ENCODE results near the gene DNAI1. TPM values are rescaled to one million over a fixed set of nuclear protein-coding genes. Genes with fewer than 3 reads are reported as not detected.

DNAI1 gene
- total and polyA plus RNA-seq, 4 experiments from 2014 or later, result not detected

- Histone ChIP-seq H3K27ac (ENCODE audit: low read depth, low read length) (no peak overlapping the region), H3K4me3 (ENCODE audit: low read length in 2 of 2) (no peak overlapping the region), H3K27me3 (ENCODE audit: insufficient read depth, low read length) (no peaks in the 10 kb centered on the region), H3K4me1 (ENCODE audit: insufficient read depth, low read length) (no peaks in the 10 kb centered on the region), H3K36me3 (ENCODE audit: insufficient read depth, low read length) (no peaks in the 10 kb centered on the region), H3K9me3 (ENCODE audit: control insufficient read depth in 1 of 2, low read length in 2 of 2) (no peaks in the 10 kb centered on the region)
- Mint-ChIP-seq H3K27me3 (no peaks in the 10 kb centered on the region), H3K4me3 (no peak overlapping the region), H3K27ac (no peak overlapping the region), H3K9me3 (peaks cover 0 to 2% (median 0%) of the 10 kb centered on the region in 8 donors), H3K36me3 (no peaks in the 10 kb centered on the region), H3K4me1 (no peaks in the 10 kb centered on the region)
- intact Hi-C loops (cut with micrococcal nuclease), result no loop called here
- POLR2A ChIA-PET (ENCODE audit: partially characterized antibody), result no interaction called here
- CTCF ChIA-PET (ENCODE audit: partially characterized antibody), result no interaction called here
- no peak for DNase-seq
Observed at GRCh38 chr9:34508463-34508862, 49.9 kb downstream of the DNAI1 start.

GRCh38 chr9:34508951-34509350, 50.3 kb downstream of the DNAI1 start:
- Histone ChIP-seq H3K27me3 (ENCODE audit: insufficient read depth, low read length) (no peaks in the 10 kb centered on the region), H3K36me3 (ENCODE audit: insufficient read depth, low read length) (no peaks in the 10 kb centered on the region), H3K4me3 (ENCODE audit: low read length in 2 of 2) (no peak overlapping the region), H3K4me1 (ENCODE audit: insufficient read depth, low read length) (no peaks in the 10 kb centered on the region), H3K27ac (ENCODE audit: low read depth, low read length) (no peak overlapping the region), H3K9me3 (ENCODE audit: control insufficient read depth in 1 of 2, low read length in 2 of 2) (no peaks in the 10 kb centered on the region)
- ChIA-PET CTCF (ENCODE audit: partially characterized antibody) (no interaction called here), POLR2A (ENCODE audit: partially characterized antibody) (no interaction called here)
- H3K4me1 Mint-ChIP-seq, result no peaks in the 10 kb centered on the region
- peaks cover 0 to 2% (median 0%) of the 10 kb centered on the region in 8 donors for H3K9me3 Mint-ChIP-seq
- no peak for DNase-seq
- H3K27me3 Mint-ChIP-seq, result no peaks in the 10 kb centered on the region
- H3K27ac Mint-ChIP-seq, result peak overlapping the region in 2 of 7 donors; percentile 17 to 82
- no peak overlapping the region for H3K4me3 Mint-ChIP-seq
- no peaks in the 10 kb centered on the region for H3K36me3 Mint-ChIP-seq
- intact Hi-C loops (cut with micrococcal nuclease), result no loop called here

GRCh38 chr9:34510497-34511468, 52.2 kb downstream of the DNAI1 start:
- intact Hi-C loops (cut with micrococcal nuclease), result no loop called here
- Mint-ChIP-seq H3K36me3 (no peaks in the 10 kb centered on the region), H3K27ac (no peak overlapping the region), H3K4me1 (no peaks in the 10 kb centered on the region), H3K27me3 (no peaks in the 10 kb centered on the region), H3K4me3 (no peak overlapping the region), H3K9me3 (peaks cover 0 to 2% (median 0%) of the 10 kb centered on the region in 8 donors)
- H3K36me3 ChIP-seq (ENCODE audit: insufficient read depth, low read length), result no peaks in the 10 kb centered on the region
- no peaks in the 10 kb centered on the region for H3K9me3 ChIP-seq (ENCODE audit: control insufficient read depth in 1 of 2, low read length in 2 of 2)
- H3K27me3 ChIP-seq (ENCODE audit: insufficient read depth, low read length), result no peaks in the 10 kb centered on the region
- no peak for DNase-seq
- H3K27ac ChIP-seq (ENCODE audit: low read depth, low read length), result no peak overlapping the region
- ChIA-PET POLR2A (ENCODE audit: partially characterized antibody) (no interaction called here), CTCF (ENCODE audit: partially characterized antibody) (interaction anchor here (1.3 kb wide), 1 partner anchor 107 kb away, joined by 3 read pairs; no protein-coding TSS in a partner anchor)
- H3K4me3 ChIP-seq (ENCODE audit: low read length in 2 of 2), result no peak overlapping the region
- H3K4me1 ChIP-seq (ENCODE audit: insufficient read depth, low read length), result no peaks in the 10 kb centered on the region

GRCh38 chr9:34512131-34513078, 53.8 kb downstream of the DNAI1 start:
- no peaks in the 10 kb centered on the region for H3K4me1 ChIP-seq (ENCODE audit: insufficient read depth, low read length)
- POLR2A ChIA-PET (ENCODE audit: partially characterized antibody), result no interaction called here
- Mint-ChIP-seq H3K4me1 (no peaks in the 10 kb centered on the region), H3K36me3 (no peaks in the 10 kb centered on the region), H3K4me3 (no peak overlapping the region), H3K9me3 (peaks cover 0 to 2% (median 0%) of the 10 kb centered on the region in 8 donors), H3K27ac (no peak overlapping the region), H3K27me3 (no peaks in the 10 kb centered on the region)
- H3K27ac ChIP-seq (ENCODE audit: low read depth, low read length), result no peak overlapping the region
- CTCF ChIA-PET (ENCODE audit: partially characterized antibody), result interaction anchor here (1.0 to 1.3 kb wide), 3 partner anchors 16 to 108 kb away, joined by 3 read pairs; no protein-coding TSS in a partner anchor
- no peak for DNase-seq
- H3K9me3 ChIP-seq (ENCODE audit: control insufficient read depth in 1 of 2, low read length in 2 of 2), result no peaks in the 10 kb centered on the region
- H3K27me3 ChIP-seq (ENCODE audit: insufficient read depth, low read length), result no peaks in the 10 kb centered on the region
- intact Hi-C loops (cut with micrococcal nuclease), result no loop called here
- H3K4me3 ChIP-seq (ENCODE audit: low read length in 2 of 2), result no peak overlapping the region
- no peaks in the 10 kb centered on the region for H3K36me3 ChIP-seq (ENCODE audit: insufficient read depth, low read length)

GRCh38 chr9:34513567-34514214, 55.1 kb downstream of the DNAI1 start:
- intact Hi-C loops (cut with micrococcal nuclease), result no loop called here
- DNase-seq, result no peak
- Histone ChIP-seq H3K4me1 (ENCODE audit: insufficient read depth, low read length) (no peaks in the 10 kb centered on the region), H3K36me3 (ENCODE audit: insufficient read depth, low read length) (no peaks in the 10 kb centered on the region), H3K9me3 (ENCODE audit: control insufficient read depth in 1 of 2, low read length in 2 of 2) (no peaks in the 10 kb centered on the region), H3K27ac (ENCODE audit: low read depth, low read length) (no peak overlapping the region), H3K4me3 (ENCODE audit: low read length in 2 of 2) (no peak overlapping the region), H3K27me3 (ENCODE audit: insufficient read depth, low read length) (no peaks in the 10 kb centered on the region)
- H3K36me3 Mint-ChIP-seq, result no peaks in the 10 kb centered on the region
- no peaks in the 10 kb centered on the region for H3K4me1 Mint-ChIP-seq
- no peak overlapping the region for H3K27ac Mint-ChIP-seq
- POLR2A ChIA-PET (ENCODE audit: partially characterized antibody), result no interaction called here
- no peaks in the 10 kb centered on the region for H3K27me3 Mint-ChIP-seq
- peaks cover 0 to 2% (median 0%) of the 10 kb centered on the region in 8 donors for H3K9me3 Mint-ChIP-seq
- CTCF ChIA-PET (ENCODE audit: partially characterized antibody), result interaction anchor here (1.0 to 1.9 kb wide), 3 partner anchors 12 to 90 kb away, joined by 3 to 6 read pairs (median 3); no protein-coding TSS in a partner anchor
- no peak overlapping the region for H3K4me3 Mint-ChIP-seq

- ChIA-PET CTCF (ENCODE audit: partially characterized antibody) (interaction anchor here (1.3 to 1.9 kb wide), 2 partner anchors 13 to 90 kb away, joined by 3 to 6 read pairs; no protein-coding TSS in a partner anchor), POLR2A (ENCODE audit: partially characterized antibody) (no interaction called here)
- Mint-ChIP-seq H3K27me3 (no peaks in the 10 kb centered on the region), H3K36me3 (no peaks in the 10 kb centered on the region), H3K4me1 (no peaks in the 10 kb centered on the region), H3K9me3 (peaks cover 0 to 2% (median 0%) of the 10 kb centered on the region in 8 donors), H3K4me3 (no peak overlapping the region), H3K27ac (no peak overlapping the region)
- no peaks in the 10 kb centered on the region for H3K4me1 ChIP-seq (ENCODE audit: insufficient read depth, low read length)
- no peak overlapping the region for H3K27ac ChIP-seq (ENCODE audit: low read depth, low read length)
- no peaks in the 10 kb centered on the region for H3K9me3 ChIP-seq (ENCODE audit: control insufficient read depth in 1 of 2, low read length in 2 of 2)
- DNase-seq, result no peak
- intact Hi-C loops (cut with micrococcal nuclease), result no loop called here
- no peak overlapping the region for H3K4me3 ChIP-seq (ENCODE audit: low read length in 2 of 2)
- no peaks in the 10 kb centered on the region for H3K36me3 ChIP-seq (ENCODE audit: insufficient read depth, low read length)
- no peaks in the 10 kb centered on the region for H3K27me3 ChIP-seq (ENCODE audit: insufficient read depth, low read length)
Observed at GRCh38 chr9:34514401-34514800, 55.8 kb downstream of the DNAI1 start.
